SK-N-SH treated with all-trans-retinoic acid at 6 μM for 48 hours (cell line): ENCODE results near the gene RERE.
"Not testable (repeated sequence)": the region's sequence is repeated elsewhere in the genome, so short reads cannot be mapped to it uniquely, and the experiment has no call there.

Experiments
- ATAC-seq: fragments of 200-7000 bp; cut with Tn5 transposase; 3 replicates; pipeline ENCODE4 v1.9.1; 2020; ENCODE audit warnings: mild to moderate bottlenecking, moderate library complexity
- ARNTL ChIP-seq: fragments of 450-650 bp; formaldehyde crosslinking; IDR thresholded peaks from 2 replicates; pipeline ENCODE4 v1.5.0; 2020; ENCODE audit warnings: low read depth, mild to moderate bottlenecking, moderate library complexity, borderline replicate concordance
- BACH2 ChIP-seq: fragments of 250-450 bp; sonication (Bioruptor Pico); IDR thresholded peaks from 2 replicates; pipeline ENCODE4 v1.9.0; 2021; ENCODE audit warnings: mild to moderate bottlenecking, borderline replicate concordance
- CSDC2 ChIP-seq: fragments of 250-450 bp; sonication (Bioruptor Pico); IDR thresholded peaks from 2 replicates; pipeline ENCODE4 v1.5.0; 2020; ENCODE audit warnings: mild to moderate bottlenecking, moderate library complexity
- ESRRG ChIP-seq: fragments of 250-450 bp; sonication (Bioruptor Pico); IDR thresholded peaks from 2 replicates; pipeline ENCODE4 v1.6.1; 2021; ENCODE audit warnings: mild to moderate bottlenecking
- GLIS3 ChIP-seq: fragments of 250-450 bp; sonication (Bioruptor Pico); IDR thresholded peaks from 2 replicates; pipeline ENCODE4 v1.5.0; 2020; ENCODE audit warnings: mild to moderate bottlenecking, moderate library complexity
- ISL1 ChIP-seq: fragments of 250-450 bp; sonication (Bioruptor Pico); IDR thresholded peaks from 2 replicates; pipeline ENCODE4 v2.1.2; 2022; ENCODE audit warnings: mild to moderate bottlenecking, moderate library complexity
- OSR1 ChIP-seq: fragments of 250-450 bp; sonication (Bioruptor Pico); IDR thresholded peaks from 2 replicates; pipeline ENCODE4 v1.8.0; 2022; ENCODE audit warnings: moderate library complexity, mild to moderate bottlenecking, inconsistent platforms
- RARB ChIP-seq: fragments of 250-450 bp; sonication (Bioruptor Pico); IDR thresholded peaks from 2 replicates; pipeline ENCODE4 v1.8.0; 2021; ENCODE audit warnings: mild to moderate bottlenecking, moderate library complexity
- SNAI2 ChIP-seq: fragments of 250-450 bp; sonication (Bioruptor Pico); IDR thresholded peaks from 2 replicates; pipeline ENCODE4 v1.5.0; 2020; ENCODE audit warnings: mild to moderate bottlenecking, moderate library complexity
- TCF4 ChIP-seq: fragments of 250-450 bp; sonication (Bioruptor Pico); IDR thresholded peaks from 2 replicates; pipeline ENCODE4 v1.8.0; 2021; ENCODE audit warnings: mild to moderate bottlenecking, moderate library complexity, borderline replicate concordance
- TOX ChIP-seq: fragments of 250-450 bp; sonication (Bioruptor Pico); IDR thresholded peaks from 2 replicates; pipeline ENCODE4 v1.8.0; 2021; ENCODE audit warnings: mild to moderate bottlenecking, moderate library complexity, borderline replicate concordance
- ZC3H10 ChIP-seq: fragments of 250-450 bp; sonication (Bioruptor Pico); IDR thresholded peaks from 2 replicates; pipeline ENCODE4 v1.5.1; 2021; ENCODE audit warnings: mild to moderate bottlenecking, moderate library complexity
- ZFP3 ChIP-seq: fragments of 250-450 bp; sonication (Bioruptor Pico); IDR thresholded peaks from 2 replicates; pipeline ENCODE4 v1.5.0; 2020; ENCODE audit warnings: mild to moderate bottlenecking, moderate library complexity
- ZFP30 ChIP-seq: fragments of 450-650 bp; formaldehyde crosslinking; IDR thresholded peaks from 2 replicates; pipeline ENCODE4 v1.5.0; 2022; ENCODE audit warnings: mild to moderate bottlenecking, moderate library complexity
- ZNF565 ChIP-seq: fragments of 450-650 bp; formaldehyde crosslinking; conservative IDR thresholded peaks from 2 replicates; pipeline ENCODE4 v1.5.0; 2020; ENCODE audit warnings: low read depth, mild to moderate bottlenecking, moderate library complexity
- ZNF8 ChIP-seq: fragments of 450-650 bp; formaldehyde crosslinking; IDR thresholded peaks from 2 replicates; pipeline ENCODE4 v1.5.0; 2020; ENCODE audit warnings: mild to moderate bottlenecking, moderate library complexity
- TF ChIP-seq, protein P1 (sequence below): fragments of 250-450 bp; sonication (Bioruptor Pico); IDR thresholded peaks from 2 replicates; pipeline ENCODE4 v1.8.0; 2021; ENCODE audit warnings: low read depth, mild to moderate bottlenecking, moderate library complexity, borderline replicate concordance
- TF ChIP-seq, protein P2 (sequence below): fragments of 250-450 bp; sonication (Bioruptor Pico); IDR thresholded peaks from 2 replicates; pipeline ENCODE4 v1.5.0; 2020; ENCODE audit warnings: mild to moderate bottlenecking, moderate library complexity
- TF ChIP-seq, protein P3 (sequence below): fragments of 250-450 bp; sonication (Bioruptor Pico); IDR thresholded peaks from 2 replicates; pipeline ENCODE4 v1.5.1; 2021; ENCODE audit warnings: mild to moderate bottlenecking, moderate library complexity
- TF ChIP-seq, protein P4 (sequence below): fragments of 250-450 bp; sonication (Bioruptor Pico); IDR thresholded peaks from 2 replicates; pipeline ENCODE4 v1.8.0; 2020; ENCODE audit warnings: mild to moderate bottlenecking, moderate library complexity, borderline replicate concordance

RERE gene

DNA sequence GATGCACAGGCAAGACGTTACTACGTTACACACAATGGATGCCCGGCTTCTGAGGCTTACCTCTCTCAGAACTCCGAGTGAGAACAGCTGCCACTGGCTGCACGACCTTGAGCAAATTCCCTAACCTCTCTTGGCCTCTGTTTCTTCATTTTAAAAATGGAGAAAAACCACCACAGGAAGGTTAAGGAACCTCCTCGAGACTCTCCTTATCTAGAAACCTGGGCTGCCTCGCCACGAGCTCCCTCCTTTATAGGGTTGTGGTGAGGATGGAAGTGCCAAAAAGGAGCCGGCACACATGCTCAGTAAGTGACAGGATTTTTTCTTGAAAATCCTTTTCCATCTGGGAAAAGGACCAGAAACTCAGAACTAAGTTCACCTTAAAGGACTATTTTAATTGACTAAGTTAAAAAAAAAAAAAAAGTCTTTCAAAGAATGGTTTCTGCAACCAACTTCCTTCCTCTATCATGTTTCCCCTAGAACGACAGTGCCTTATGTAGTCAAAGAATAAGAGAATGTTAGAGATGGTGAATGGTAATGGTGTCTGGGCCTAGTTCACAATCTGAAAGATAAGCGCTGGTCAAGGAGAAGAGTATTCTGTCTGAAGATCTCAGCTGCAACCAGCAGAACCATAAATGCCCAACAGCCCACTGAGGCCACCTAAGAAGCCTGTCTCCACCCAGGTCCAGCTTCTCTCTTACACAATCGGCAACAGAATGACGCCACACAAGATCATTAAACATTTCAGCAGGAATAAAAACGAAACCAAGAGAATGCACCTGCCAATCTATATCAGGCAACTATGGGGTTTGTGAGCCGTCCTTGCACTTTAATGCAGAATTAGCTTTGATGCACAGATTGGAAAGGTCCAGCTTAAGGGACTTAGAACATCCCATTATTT lies 434.6 kb downstream of the RERE start:
- TF ChIP-seq SNAI2 (CRISPR knock-in tag) (no peak), ZC3H10 (no peak), ZFP30 (CRISPR knock-in tag) (no peak), ISL1 (no peak), BACH2 (CRISPR knock-in tag) (no peak), ARNTL (CRISPR knock-in tag) (no peak), OSR1 (CRISPR knock-in tag) (no peak), TOX (CRISPR knock-in tag) (no peak), ESRRG (CRISPR knock-in tag) (no peak), TCF4 (CRISPR knock-in tag) (no peak), ZNF8 (CRISPR knock-in tag) (no peak), GLIS3 (no peak), CSDC2 (CRISPR knock-in tag) (no peak), RARB (no peak), ZFP3 (CRISPR knock-in tag) (no peak), ZNF565 (CRISPR knock-in tag) (no peak)
- TF ChIP-seq, protein P1, sequence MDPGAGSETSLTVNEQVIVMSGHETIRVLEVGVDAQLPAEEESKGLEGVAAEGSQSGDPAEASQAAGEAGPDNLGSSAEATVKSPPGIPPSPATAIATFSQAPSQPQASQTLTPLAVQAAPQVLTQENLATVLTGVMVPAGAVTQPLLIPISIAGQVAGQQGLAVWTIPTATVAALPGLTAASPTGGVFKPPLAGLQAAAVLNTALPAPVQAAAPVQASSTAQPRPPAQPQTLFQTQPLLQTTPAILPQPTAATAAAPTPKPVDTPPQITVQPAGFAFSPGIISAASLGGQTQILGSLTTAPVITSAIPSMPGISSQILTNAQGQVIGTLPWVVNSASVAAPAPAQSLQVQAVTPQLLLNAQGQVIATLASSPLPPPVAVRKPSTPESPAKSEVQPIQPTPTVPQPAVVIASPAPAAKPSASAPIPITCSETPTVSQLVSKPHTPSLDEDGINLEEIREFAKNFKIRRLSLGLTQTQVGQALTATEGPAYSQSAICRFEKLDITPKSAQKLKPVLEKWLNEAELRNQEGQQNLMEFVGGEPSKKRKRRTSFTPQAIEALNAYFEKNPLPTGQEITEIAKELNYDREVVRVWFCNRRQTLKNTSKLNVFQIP (CRISPR knock-in tag), result no peak
- TF ChIP-seq, protein P2, sequence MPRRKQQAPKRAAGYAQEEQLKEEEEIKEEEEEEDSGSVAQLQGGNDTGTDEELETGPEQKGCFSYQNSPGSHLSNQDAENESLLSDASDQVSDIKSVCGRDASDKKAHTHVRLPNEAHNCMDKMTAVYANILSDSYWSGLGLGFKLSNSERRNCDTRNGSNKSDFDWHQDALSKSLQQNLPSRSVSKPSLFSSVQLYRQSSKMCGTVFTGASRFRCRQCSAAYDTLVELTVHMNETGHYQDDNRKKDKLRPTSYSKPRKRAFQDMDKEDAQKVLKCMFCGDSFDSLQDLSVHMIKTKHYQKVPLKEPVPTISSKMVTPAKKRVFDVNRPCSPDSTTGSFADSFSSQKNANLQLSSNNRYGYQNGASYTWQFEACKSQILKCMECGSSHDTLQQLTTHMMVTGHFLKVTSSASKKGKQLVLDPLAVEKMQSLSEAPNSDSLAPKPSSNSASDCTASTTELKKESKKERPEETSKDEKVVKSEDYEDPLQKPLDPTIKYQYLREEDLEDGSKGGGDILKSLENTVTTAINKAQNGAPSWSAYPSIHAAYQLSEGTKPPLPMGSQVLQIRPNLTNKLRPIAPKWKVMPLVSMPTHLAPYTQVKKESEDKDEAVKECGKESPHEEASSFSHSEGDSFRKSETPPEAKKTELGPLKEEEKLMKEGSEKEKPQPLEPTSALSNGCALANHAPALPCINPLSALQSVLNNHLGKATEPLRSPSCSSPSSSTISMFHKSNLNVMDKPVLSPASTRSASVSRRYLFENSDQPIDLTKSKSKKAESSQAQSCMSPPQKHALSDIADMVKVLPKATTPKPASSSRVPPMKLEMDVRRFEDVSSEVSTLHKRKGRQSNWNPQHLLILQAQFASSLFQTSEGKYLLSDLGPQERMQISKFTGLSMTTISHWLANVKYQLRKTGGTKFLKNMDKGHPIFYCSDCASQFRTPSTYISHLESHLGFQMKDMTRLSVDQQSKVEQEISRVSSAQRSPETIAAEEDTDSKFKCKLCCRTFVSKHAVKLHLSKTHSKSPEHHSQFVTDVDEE (CRISPR knock-in tag), result no peak
- TF ChIP-seq, protein P3, sequence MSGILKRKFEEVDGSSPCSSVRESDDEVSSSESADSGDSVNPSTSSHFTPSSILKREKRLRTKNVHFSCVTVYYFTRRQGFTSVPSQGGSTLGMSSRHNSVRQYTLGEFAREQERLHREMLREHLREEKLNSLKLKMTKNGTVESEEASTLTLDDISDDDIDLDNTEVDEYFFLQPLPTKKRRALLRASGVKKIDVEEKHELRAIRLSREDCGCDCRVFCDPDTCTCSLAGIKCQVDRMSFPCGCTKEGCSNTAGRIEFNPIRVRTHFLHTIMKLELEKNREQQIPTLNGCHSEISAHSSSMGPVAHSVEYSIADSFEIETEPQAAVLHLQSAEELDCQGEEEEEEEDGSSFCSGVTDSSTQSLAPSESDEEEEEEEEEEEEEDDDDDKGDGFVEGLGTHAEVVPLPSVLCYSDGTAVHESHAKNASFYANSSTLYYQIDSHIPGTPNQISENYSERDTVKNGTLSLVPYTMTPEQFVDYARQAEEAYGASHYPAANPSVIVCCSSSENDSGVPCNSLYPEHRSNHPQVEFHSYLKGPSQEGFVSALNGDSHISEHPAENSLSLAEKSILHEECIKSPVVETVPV (CRISPR knock-in tag), result no peak
- TF ChIP-seq, protein P4, sequence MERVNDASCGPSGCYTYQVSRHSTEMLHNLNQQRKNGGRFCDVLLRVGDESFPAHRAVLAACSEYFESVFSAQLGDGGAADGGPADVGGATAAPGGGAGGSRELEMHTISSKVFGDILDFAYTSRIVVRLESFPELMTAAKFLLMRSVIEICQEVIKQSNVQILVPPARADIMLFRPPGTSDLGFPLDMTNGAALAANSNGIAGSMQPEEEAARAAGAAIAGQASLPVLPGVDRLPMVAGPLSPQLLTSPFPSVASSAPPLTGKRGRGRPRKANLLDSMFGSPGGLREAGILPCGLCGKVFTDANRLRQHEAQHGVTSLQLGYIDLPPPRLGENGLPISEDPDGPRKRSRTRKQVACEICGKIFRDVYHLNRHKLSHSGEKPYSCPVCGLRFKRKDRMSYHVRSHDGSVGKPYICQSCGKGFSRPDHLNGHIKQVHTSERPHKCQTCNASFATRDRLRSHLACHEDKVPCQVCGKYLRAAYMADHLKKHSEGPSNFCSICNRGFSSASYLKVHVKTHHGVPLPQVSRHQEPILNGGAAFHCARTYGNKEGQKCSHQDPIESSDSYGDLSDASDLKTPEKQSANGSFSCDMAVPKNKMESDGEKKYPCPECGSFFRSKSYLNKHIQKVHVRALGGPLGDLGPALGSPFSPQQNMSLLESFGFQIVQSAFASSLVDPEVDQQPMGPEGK (CRISPR knock-in tag), result no peak
- ATAC-seq, result no peak

DNA sequence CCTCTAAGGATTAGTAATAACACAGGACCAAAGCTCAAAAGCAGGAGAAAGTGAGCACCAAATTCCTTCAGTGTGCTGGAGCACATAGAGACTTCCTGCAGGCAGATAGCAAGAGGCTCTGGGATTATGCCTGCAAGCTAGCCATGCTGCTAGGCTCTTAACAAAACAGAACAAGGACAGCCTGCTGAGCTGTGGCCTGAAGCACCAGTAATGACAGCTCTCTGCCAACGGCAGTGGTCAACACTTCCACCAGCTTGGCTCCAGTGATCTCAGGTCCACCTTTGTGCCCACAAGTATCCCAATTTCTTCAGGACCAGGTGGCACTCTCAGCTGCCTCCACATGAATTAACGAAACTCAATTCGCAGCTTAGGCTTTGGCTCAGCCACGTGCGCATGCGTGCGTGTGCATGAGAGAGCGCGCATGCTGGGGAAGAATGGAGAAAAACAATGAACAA lies 435.4 kb downstream of the RERE start:
- TF ChIP-seq SNAI2 (CRISPR knock-in tag) (no peak), ESRRG (CRISPR knock-in tag) (no peak)
- no peak for ATAC-seq

DNA sequence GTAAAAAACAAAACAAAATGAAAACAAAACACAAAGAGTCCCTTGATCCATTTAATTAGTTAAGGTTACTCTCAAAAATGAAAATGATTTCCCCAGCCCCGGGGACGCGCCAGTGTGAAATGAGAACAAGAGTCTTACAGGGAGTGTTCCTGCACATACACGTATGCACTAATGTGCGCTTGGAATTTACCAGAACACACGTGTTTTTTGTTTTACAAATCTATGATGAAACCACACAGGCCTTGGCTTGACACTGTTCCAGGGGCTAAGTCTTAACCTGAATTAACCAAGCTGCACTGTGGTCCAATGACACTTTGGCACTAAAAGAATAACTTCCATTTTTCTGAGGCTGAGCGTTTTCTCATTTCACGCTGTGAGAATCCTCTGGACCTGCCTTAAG lies 435.8 kb downstream of the RERE start:
- no peak for ATAC-seq
- TF ChIP-seq, protein P3 (CRISPR knock-in tag), result no peak
- TF ChIP-seq TCF4 (CRISPR knock-in tag) (no peak), SNAI2 (CRISPR knock-in tag) (no peak), GLIS3 (no peak), ZNF8 (CRISPR knock-in tag) (no peak), ARNTL (CRISPR knock-in tag) (no peak), ZFP30 (CRISPR knock-in tag) (no peak), ESRRG (CRISPR knock-in tag) (no peak), ZFP3 (CRISPR knock-in tag) (no peak)
- TF ChIP-seq, protein P4 (CRISPR knock-in tag), result no peak
- TF ChIP-seq, protein P1 (CRISPR knock-in tag), result no peak

DNA sequence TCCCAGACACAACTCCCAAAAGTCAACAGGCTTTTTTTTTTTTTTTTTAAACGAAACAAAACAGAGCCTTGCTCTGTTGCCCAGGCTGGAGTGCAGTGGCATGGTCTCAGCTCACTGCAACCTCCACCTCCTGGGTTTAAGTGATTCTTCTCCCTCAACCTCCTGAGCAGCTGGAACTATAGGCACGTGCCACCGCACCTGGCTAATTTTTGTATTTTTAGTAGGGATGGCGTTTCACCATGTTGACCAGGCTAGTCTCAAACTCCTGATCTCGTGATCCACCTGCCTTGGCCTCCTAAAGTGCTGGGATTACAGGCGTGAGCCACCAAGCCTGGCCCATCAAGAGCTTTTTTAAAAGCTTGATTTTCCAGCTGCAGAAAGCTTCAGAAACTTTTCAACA lies 437.1 kb downstream of the RERE start:
- not testable (repeated sequence) for ATAC-seq
